ENCODE measurements around the gene EXTL1. TPM values are rescaled to one million over a fixed set of nuclear protein-coding genes. Genes with fewer than 3 reads are reported as not detected.

The EXTL1 gene
- total RNA-seq, 2 donors from 2014 or later, result 3.3 to 3.7 TPM

- H3K27ac Mint-ChIP-seq, result no peak overlapping the region
- no peaks in the 10 kb centered on the region for H3K36me3 Mint-ChIP-seq (ENCODE audit: low read depth)
- 80 to 84% methylated on average over 7 of the region's 7 CpGs for WGBS, 2 experiments (ENCODE audit: insufficient coverage in 1 of 2, insufficient read length in 1 of 2)
- H3K27me3 Mint-ChIP-seq (ENCODE audit: insufficient read depth), result peaks cover 34% of the 10 kb centered on the region
- no peak overlapping the region for H3K4me3 ChIP-seq (ENCODE audit: low read length)
- no peaks in the 10 kb centered on the region for H3K36me3 ChIP-seq (ENCODE audit: control insufficient read depth, insufficient read depth, low read length)
- no peak overlapping the region for H3K9ac ChIP-seq (ENCODE audit: extremely low read depth, low read length, poor library complexity, severe bottlenecking)
- peaks cover 21% of the 10 kb centered on the region for H3K27me3 ChIP-seq (ENCODE audit: control insufficient read depth, insufficient read depth, low read length, poor library complexity, severe bottlenecking)
- H3K4me1 ChIP-seq (ENCODE audit: control insufficient read depth, insufficient read depth, low read length), result no peaks in the 10 kb centered on the region
- peak; percentile 60 for TF ChIP-seq CTCF (conservative IDR thresholded peaks at IDR 0.05)
- DNase-seq, result no peak
- peaks cover 7% of the 10 kb centered on the region for H3K4me1 Mint-ChIP-seq
- H3K4me3 Mint-ChIP-seq, result no peak overlapping the region
- H3K27ac ChIP-seq (ENCODE audit: low read depth, low read length), result no peak overlapping the region
- no peaks in the 10 kb centered on the region for H3K9me3 Mint-ChIP-seq
- H3K9me3 ChIP-seq (ENCODE audit: control insufficient read depth, low read length), result no peaks in the 10 kb centered on the region
Measured at GRCh38 chr1:26029864-26030481, 8.4 kb downstream of the EXTL1 start.

GRCh38 chr1:26031196-26031595, 9.6 kb downstream of the EXTL1 start:
- Histone ChIP-seq H3K36me3 (ENCODE audit: control insufficient read depth, insufficient read depth, low read length) (no peaks in the 10 kb centered on the region), H3K9me3 (ENCODE audit: control insufficient read depth, low read length) (no peaks in the 10 kb centered on the region), H3K4me1 (ENCODE audit: control insufficient read depth, insufficient read depth, low read length) (no peaks in the 10 kb centered on the region), H3K4me3 (ENCODE audit: low read length) (no peak overlapping the region), H3K9ac (ENCODE audit: extremely low read depth, low read length, poor library complexity, severe bottlenecking) (no peak overlapping the region), H3K27me3 (ENCODE audit: control insufficient read depth, insufficient read depth, low read length, poor library complexity, severe bottlenecking) (peaks cover 22% of the 10 kb centered on the region), H3K27ac (ENCODE audit: low read depth, low read length) (no peak overlapping the region)
- no peak for TF ChIP-seq CTCF (conservative IDR thresholded peaks at IDR 0.05)
- Mint-ChIP-seq H3K4me1 (peaks cover 9% of the 10 kb centered on the region), H3K27me3 (ENCODE audit: insufficient read depth) (peaks cover 37% of the 10 kb centered on the region), H3K27ac (no peak overlapping the region), H3K4me3 (no peak overlapping the region), H3K9me3 (no peaks in the 10 kb centered on the region), H3K36me3 (ENCODE audit: low read depth) (no peaks in the 10 kb centered on the region)
- no peak for DNase-seq
- WGBS, 2 experiments (ENCODE audit: insufficient coverage in 1 of 2, insufficient read length in 1 of 2), result 88 to 100% methylated on average over 2 to 4 of the region's 4 CpGs

- H3K9me3 ChIP-seq (ENCODE audit: control insufficient read depth, low read length), result no peaks in the 10 kb centered on the region
- H3K27me3 ChIP-seq (ENCODE audit: control insufficient read depth, insufficient read depth, low read length, poor library complexity, severe bottlenecking), result peaks cover 27% of the 10 kb centered on the region
- no peak overlapping the region for H3K9ac ChIP-seq (ENCODE audit: extremely low read depth, low read length, poor library complexity, severe bottlenecking)
- H3K36me3 ChIP-seq (ENCODE audit: control insufficient read depth, insufficient read depth, low read length), result no peaks in the 10 kb centered on the region
- no peak for TF ChIP-seq CTCF (conservative IDR thresholded peaks at IDR 0.05)
- H3K4me1 ChIP-seq (ENCODE audit: control insufficient read depth, insufficient read depth, low read length), result no peaks in the 10 kb centered on the region
- no peak overlapping the region for H3K4me3 Mint-ChIP-seq
- peaks cover 42% of the 10 kb centered on the region for H3K27me3 Mint-ChIP-seq (ENCODE audit: insufficient read depth)
- no peaks in the 10 kb centered on the region for H3K36me3 Mint-ChIP-seq (ENCODE audit: low read depth)
- no peaks in the 10 kb centered on the region for H3K9me3 Mint-ChIP-seq
- no peak for DNase-seq
- no peak overlapping the region for H3K27ac Mint-ChIP-seq
- WGBS, 2 experiments (ENCODE audit: insufficient coverage in 1 of 2, insufficient read length in 1 of 2), result 78 to 90% methylated on average over 2 to 3 of the region's 3 CpGs
- peaks cover 9% of the 10 kb centered on the region for H3K4me1 Mint-ChIP-seq
- H3K27ac ChIP-seq (ENCODE audit: low read depth, low read length), result no peak overlapping the region
- no peak overlapping the region for H3K4me3 ChIP-seq (ENCODE audit: low read length)
Measured at GRCh38 chr1:26031611-26032220, 10.1 kb downstream of the EXTL1 start.

Measured in endodermal cell (in vitro differentiated cells).